Mononuclear cell (primary cell): ENCODE results near the gene FOS. TPM values are rescaled to one million over a fixed set of nuclear protein-coding genes. Genes with fewer than 3 reads are reported as not detected.
"Not testable (repeated sequence)": the region's sequence is repeated elsewhere in the genome, so short reads cannot be mapped to it uniquely, and the experiment has no call there.

Experiments
- H3K27me3 ChIP-seq: 2 replicates; pipeline ENCODE4 v1.6.0; 2011; ENCODE audit warnings: low read length, control low read depth; ENCODE audit not compliant: insufficient read depth
- H3K4me1 ChIP-seq: 2 replicates; pipeline ENCODE4 v1.5.1; 2011; ENCODE audit warnings: mild to moderate bottlenecking, low read length, control low read depth; ENCODE audit not compliant: insufficient read depth
- H3K4me3 ChIP-seq: 2 replicates; pipeline ENCODE4 v1.5.1; 2011; ENCODE audit warnings: mild to moderate bottlenecking, low read length, moderate library complexity
- H3K9me3 ChIP-seq: 2 replicates; pipeline ENCODE4 v1.5.1; 2011; ENCODE audit warnings: low read depth, mild to moderate bottlenecking, control low read depth, low read length
- total RNA-seq: library from RNA; depleted of rRNA; stranded (reverse); fragments of >200 nt; gene quantifications from one replicate; pipeline ENCODE4 v1.2.3, GENCODE V29; 2012

The FOS gene
- total RNA-seq, 1 donor: 2,138 TPM

GRCh38 chr14:75279763-75280290, 1.2 kb downstream of the FOS start:
- Histone ChIP-seq H3K9me3 (no peaks in the 10 kb centered on the region), H3K4me3 (peak overlapping the region; percentile 82), H3K4me1 (peaks cover 75% of the 10 kb centered on the region), H3K27me3 (no peaks in the 10 kb centered on the region)

- H3K4me1 ChIP-seq: peaks cover 75% of the 10 kb centered on the region
- H3K9me3 ChIP-seq: no peaks in the 10 kb centered on the region
- no peaks in the 10 kb centered on the region for H3K27me3 ChIP-seq
- peak overlapping the region; percentile 82 for H3K4me3 ChIP-seq
Observed at GRCh38 chr14:75280291-75280830, 1.7 kb downstream of the FOS start.

- Histone ChIP-seq H3K27me3 (no peaks in the 10 kb centered on the region), H3K4me3 (peak overlapping the region; percentile 82)
Observed at GRCh38 chr14:75280831-75281653, 2.4 kb downstream of the FOS start.

GRCh38 chr14:75281654-75282019, 3.0 kb downstream of the FOS start:
- peak overlapping the region; percentile 82 for H3K4me3 ChIP-seq
- H3K4me1 ChIP-seq: peaks cover 75% of the 10 kb centered on the region
- H3K27me3 ChIP-seq: no peaks in the 10 kb centered on the region
- no peaks in the 10 kb centered on the region for H3K9me3 ChIP-seq

More at GRCh38 chr14:75280831-75281653, 2.4 kb downstream of the FOS start:
- no peaks in the 10 kb centered on the region for H3K9me3 ChIP-seq
- H3K4me1 ChIP-seq: peaks cover 75% of the 10 kb centered on the region

GRCh38 chr14:75282170-75282554, 3.5 kb downstream of the FOS start:
- no peaks in the 10 kb centered on the region for H3K27me3 ChIP-seq
- no peaks in the 10 kb centered on the region for H3K9me3 ChIP-seq
- peak overlapping the region; percentile 13 for H3K4me3 ChIP-seq
- peaks cover 75% of the 10 kb centered on the region for H3K4me1 ChIP-seq

GRCh38 chr14:75282555-75283161, 4.0 kb downstream of the FOS start:
- not testable (repeated sequence) for H3K27me3 ChIP-seq, H3K4me3 ChIP-seq, H3K9me3 ChIP-seq
- H3K4me1 ChIP-seq: peaks cover 75% of the 10 kb centered on the region

GRCh38 chr14:75283162-75283832, 4.7 kb downstream of the FOS start:
- H3K9me3 ChIP-seq: no peaks in the 10 kb centered on the region
- H3K4me1 ChIP-seq: peaks cover 77% of the 10 kb centered on the region
- no peaks in the 10 kb centered on the region for H3K27me3 ChIP-seq
- no peak overlapping the region for H3K4me3 ChIP-seq

- H3K9me3 ChIP-seq: no peaks in the 10 kb centered on the region
- H3K27me3 ChIP-seq: no peaks in the 10 kb centered on the region
- no peak overlapping the region for H3K4me3 ChIP-seq
- H3K4me1 ChIP-seq: peaks cover 82% of the 10 kb centered on the region
Observed at GRCh38 chr14:75283833-75284563, 5.4 kb downstream of the FOS start.

GRCh38 chr14:75285331-75285730, 6.7 kb downstream of the FOS start:
- Histone ChIP-seq H3K4me3 (no peak overlapping the region), H3K9me3 (no peaks in the 10 kb centered on the region), H3K4me1 (peaks cover 68% of the 10 kb centered on the region), H3K27me3 (no peaks in the 10 kb centered on the region)

GRCh38 chr14:75286313-75286712, 7.7 kb downstream of the FOS start:
- no peak overlapping the region for H3K4me3 ChIP-seq
- H3K9me3 ChIP-seq: no peaks in the 10 kb centered on the region
- H3K4me1 ChIP-seq: peaks cover 59% of the 10 kb centered on the region
- H3K27me3 ChIP-seq: no peaks in the 10 kb centered on the region

GRCh38 chr14:75289840-75290388, 11.3 kb downstream of the FOS start:
- H3K9me3 ChIP-seq: no peaks in the 10 kb centered on the region
- H3K27me3 ChIP-seq: no peaks in the 10 kb centered on the region
- H3K4me1 ChIP-seq: peaks cover 54% of the 10 kb centered on the region
- no peak overlapping the region for H3K4me3 ChIP-seq

GRCh38 chr14:75290851-75291250, 12.2 kb downstream of the FOS start:
- Histone ChIP-seq H3K4me3 (no peak overlapping the region), H3K27me3 (no peaks in the 10 kb centered on the region), H3K4me1 (peaks cover 54% of the 10 kb centered on the region), H3K9me3 (no peaks in the 10 kb centered on the region)

GRCh38 chr14:75291331-75291730, 12.7 kb downstream of the FOS start:
- H3K9me3 ChIP-seq: no peaks in the 10 kb centered on the region

GRCh38 chr14:75292101-75292563, 13.5 kb downstream of the FOS start:
- Histone ChIP-seq H3K27me3 (no peaks in the 10 kb centered on the region), H3K9me3 (no peaks in the 10 kb centered on the region), H3K4me1 (peaks cover 54% of the 10 kb centered on the region), H3K4me3 (no peak overlapping the region)

More at GRCh38 chr14:75291331-75291730, 12.7 kb downstream of the FOS start:
- Histone ChIP-seq H3K4me1 (peaks cover 54% of the 10 kb centered on the region), H3K4me3 (no peak overlapping the region), H3K27me3 (no peaks in the 10 kb centered on the region)
